Measurements from ENCODE around the gene SLC37A3.

DNA sequence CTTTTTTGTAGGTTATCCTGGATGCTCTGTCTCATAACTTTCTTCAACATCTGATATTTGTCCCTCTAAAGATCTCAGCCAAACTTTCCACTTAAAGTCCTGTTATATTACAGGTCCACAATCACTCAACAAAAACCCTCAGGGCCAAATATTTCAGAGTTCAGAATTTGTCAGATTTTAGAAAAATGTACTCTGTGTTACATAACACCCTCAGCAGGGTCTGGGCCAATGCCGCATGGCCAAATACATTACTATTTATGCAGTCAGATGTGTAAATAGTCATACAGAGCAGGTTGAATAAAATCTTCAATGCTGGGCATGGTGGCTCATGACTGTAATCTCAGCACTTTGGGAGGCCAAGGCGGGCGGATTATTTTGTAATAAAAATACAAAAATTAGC is 17.0 kb upstream of the SLC37A3 start:
- TF ChIP-seq, protein P1, sequence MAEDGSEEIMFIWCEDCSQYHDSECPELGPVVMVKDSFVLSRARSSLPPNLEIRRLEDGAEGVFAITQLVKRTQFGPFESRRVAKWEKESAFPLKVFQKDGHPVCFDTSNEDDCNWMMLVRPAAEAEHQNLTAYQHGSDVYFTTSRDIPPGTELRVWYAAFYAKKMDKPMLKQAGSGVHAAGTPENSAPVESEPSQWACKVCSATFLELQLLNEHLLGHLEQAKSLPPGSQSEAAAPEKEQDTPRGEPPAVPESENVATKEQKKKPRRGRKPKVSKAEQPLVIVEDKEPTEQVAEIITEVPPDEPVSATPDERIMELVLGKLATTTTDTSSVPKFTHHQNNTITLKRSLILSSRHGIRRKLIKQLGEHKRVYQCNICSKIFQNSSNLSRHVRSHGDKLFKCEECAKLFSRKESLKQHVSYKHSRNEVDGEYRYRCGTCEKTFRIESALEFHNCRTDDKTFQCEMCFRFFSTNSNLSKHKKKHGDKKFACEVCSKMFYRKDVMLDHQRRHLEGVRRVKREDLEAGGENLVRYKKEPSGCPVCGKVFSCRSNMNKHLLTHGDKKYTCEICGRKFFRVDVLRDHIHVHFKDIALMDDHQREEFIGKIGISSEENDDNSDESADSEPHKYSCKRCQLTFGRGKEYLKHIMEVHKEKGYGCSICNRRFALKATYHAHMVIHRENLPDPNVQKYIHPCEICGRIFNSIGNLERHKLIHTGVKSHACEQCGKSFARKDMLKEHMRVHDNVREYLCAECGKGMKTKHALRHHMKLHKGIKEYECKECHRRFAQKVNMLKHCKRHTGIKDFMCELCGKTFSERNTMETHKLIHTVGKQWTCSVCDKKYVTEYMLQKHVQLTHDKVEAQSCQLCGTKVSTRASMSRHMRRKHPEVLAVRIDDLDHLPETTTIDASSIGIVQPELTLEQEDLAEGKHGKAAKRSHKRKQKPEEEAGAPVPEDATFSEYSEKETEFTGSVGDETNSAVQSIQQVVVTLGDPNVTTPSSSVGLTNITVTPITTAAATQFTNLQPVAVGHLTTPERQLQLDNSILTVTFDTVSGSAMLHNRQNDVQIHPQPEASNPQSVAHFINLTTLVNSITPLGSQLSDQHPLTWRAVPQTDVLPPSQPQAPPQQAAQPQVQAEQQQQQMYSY (CRISPR knock-in tag; IDR thresholded peaks at IDR 0.05), result no peak
- TF ChIP-seq, protein P2, sequence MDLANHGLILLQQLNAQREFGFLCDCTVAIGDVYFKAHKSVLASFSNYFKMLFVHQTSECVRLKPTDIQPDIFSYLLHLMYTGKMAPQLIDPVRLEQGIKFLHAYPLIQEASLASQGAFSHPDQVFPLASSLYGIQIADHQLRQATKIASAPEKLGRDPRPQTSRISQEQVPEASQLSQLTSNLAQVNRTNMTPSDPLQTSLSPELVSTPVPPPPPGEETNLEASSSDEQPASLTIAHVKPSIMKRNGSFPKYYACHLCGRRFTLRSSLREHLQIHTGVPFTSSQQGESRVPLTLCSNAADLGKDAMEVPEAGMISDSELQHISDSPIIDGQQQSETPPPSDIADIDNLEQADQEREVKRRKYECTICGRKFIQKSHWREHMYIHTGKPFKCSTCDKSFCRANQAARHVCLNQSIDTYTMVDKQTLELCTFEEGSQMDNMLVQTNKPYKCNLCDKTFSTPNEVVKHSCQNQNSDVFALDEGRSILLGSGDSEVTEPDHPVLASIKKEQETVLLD (CRISPR knock-in tag; IDR thresholded peaks at IDR 0.05; ENCODE audit: low read depth), result no peak
- no peak for TF ChIP-seq AKAP8 (CRISPR knock-in tag; IDR thresholded peaks at IDR 0.05)
- TF ChIP-seq, protein P3, sequence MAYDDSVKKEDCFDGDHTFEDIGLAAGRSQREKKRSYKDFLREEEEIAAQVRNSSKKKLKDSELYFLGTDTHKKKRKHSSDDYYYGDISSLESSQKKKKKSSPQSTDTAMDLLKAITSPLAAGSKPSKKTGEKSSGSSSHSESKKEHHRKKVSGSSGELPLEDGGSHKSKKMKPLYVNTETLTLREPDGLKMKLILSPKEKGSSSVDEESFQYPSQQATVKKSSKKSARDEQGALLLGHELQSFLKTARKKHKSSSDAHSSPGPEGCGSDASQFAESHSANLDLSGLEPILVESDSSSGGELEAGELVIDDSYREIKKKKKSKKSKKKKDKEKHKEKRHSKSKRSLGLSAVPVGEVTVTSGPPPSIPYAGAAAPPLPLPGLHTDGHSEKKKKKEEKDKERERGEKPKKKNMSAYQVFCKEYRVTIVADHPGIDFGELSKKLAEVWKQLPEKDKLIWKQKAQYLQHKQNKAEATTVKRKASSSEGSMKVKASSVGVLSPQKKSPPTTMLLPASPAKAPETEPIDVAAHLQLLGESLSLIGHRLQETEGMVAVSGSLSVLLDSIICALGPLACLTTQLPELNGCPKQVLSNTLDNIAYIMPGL (CRISPR knock-in tag; IDR thresholded peaks at IDR 0.05; ENCODE audit: borderline replicate concordance in 1 of 2, low read depth in 1 of 2), result no peak
- no peak for TF ChIP-seq ZNF446 (CRISPR knock-in tag; IDR thresholded peaks at IDR 0.05)
- no peak for TF ChIP-seq EHMT2 (IDR thresholded peaks at IDR 0.05; ENCODE audit: borderline replicate concordance, low read depth, low read length)
- no peak for TF ChIP-seq NR2C2 (CRISPR knock-in tag; IDR thresholded peaks at IDR 0.05; ENCODE audit: borderline replicate concordance)
- TF ChIP-seq, protein P4, sequence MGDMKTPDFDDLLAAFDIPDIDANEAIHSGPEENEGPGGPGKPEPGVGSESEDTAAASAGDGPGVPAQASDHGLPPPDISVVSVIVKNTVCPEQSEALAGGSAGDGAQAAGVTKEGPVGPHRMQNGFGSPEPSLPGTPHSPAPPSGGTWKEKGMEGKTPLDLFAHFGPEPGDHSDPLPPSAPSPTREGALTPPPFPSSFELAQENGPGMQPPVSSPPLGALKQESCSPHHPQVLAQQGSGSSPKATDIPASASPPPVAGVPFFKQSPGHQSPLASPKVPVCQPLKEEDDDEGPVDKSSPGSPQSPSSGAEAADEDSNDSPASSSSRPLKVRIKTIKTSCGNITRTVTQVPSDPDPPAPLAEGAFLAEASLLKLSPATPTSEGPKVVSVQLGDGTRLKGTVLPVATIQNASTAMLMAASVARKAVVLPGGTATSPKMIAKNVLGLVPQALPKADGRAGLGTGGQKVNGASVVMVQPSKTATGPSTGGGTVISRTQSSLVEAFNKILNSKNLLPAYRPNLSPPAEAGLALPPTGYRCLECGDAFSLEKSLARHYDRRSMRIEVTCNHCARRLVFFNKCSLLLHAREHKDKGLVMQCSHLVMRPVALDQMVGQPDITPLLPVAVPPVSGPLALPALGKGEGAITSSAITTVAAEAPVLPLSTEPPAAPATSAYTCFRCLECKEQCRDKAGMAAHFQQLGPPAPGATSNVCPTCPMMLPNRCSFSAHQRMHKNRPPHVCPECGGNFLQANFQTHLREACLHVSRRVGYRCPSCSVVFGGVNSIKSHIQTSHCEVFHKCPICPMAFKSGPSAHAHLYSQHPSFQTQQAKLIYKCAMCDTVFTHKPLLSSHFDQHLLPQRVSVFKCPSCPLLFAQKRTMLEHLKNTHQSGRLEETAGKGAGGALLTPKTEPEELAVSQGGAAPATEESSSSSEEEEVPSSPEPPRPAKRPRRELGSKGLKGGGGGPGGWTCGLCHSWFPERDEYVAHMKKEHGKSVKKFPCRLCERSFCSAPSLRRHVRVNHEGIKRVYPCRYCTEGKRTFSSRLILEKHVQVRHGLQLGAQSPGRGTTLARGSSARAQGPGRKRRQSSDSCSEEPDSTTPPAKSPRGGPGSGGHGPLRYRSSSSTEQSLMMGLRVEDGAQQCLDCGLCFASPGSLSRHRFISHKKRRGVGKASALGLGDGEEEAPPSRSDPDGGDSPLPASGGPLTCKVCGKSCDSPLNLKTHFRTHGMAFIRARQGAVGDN (CRISPR knock-in tag; IDR thresholded peaks at IDR 0.05), result no peak
- TF ChIP-seq IKZF4 (CRISPR knock-in tag; IDR thresholded peaks at IDR 0.05; ENCODE audit: borderline replicate concordance, low read depth, not compliant biosample characterization), result no peak
- no peak for TF ChIP-seq ZNF549 (CRISPR knock-in tag; IDR thresholded peaks at IDR 0.05)
- TF ChIP-seq POLR2AphosphoS5 (IDR thresholded peaks at IDR 0.05; ENCODE audit: low read depth, low read length), result no peak
- no peak for TF ChIP-seq MED1 (CRISPR knock-in tag; IDR thresholded peaks at IDR 0.05)
- no peak for TF ChIP-seq BHLHE40 (IDR thresholded peaks at IDR 0.05; ENCODE audit: low read length)
- TF ChIP-seq, protein P5, sequence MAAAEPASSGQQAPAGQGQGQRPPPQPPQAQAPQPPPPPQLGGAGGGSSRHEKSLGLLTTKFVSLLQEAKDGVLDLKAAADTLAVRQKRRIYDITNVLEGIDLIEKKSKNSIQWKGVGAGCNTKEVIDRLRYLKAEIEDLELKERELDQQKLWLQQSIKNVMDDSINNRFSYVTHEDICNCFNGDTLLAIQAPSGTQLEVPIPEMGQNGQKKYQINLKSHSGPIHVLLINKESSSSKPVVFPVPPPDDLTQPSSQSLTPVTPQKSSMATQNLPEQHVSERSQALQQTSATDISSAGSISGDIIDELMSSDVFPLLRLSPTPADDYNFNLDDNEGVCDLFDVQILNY (CRISPR knock-in tag; conservative IDR thresholded peaks at IDR 0.05), result no peak

All from HepG2 (cell line).